ENCODE measurements around the gene POU2F1. TPM values are rescaled to one million over a fixed set of nuclear protein-coding genes. Genes with fewer than 3 reads are reported as not detected.

POU2F1 gene
- total RNA-seq, 1 experiment from 2014 or later = 24.5 TPM

- H3K27ac ChIP-seq (ENCODE audit: low read depth, low read length) = no peak overlapping the region
- no peak for DNase-seq (ENCODE audit: low read depth, low spot score)
- ChIA-PET POLR2A (interaction anchor here (0.6 kb wide), 1 partner anchor 10 kb away, joined by 3 read pairs; no protein-coding TSS in a partner anchor), CTCF (no interaction called here), RAD21 (ENCODE audit: low non-redundant PET in 1 of 2, low total read pairs in 2 of 2, uncharacterized antibody in 2 of 2, unreplicated experiment in 2 of 2) (no interaction called here)
- H3K9me3 ChIP-seq (ENCODE audit: control insufficient read depth in 1 of 2, insufficient read depth in 1 of 2, low read depth in 1 of 2, low read length in 2 of 2) = no peaks in the 10 kb centered on the region
- no peaks in the 10 kb centered on the region for H3K4me1 ChIP-seq (ENCODE audit: control insufficient read depth in 1 of 2, insufficient read depth in 2 of 2, low read length in 2 of 2)
- H3K4me2 ChIP-seq (ENCODE audit: low read length) = no peak overlapping the region
- intact Hi-C loops (cut with micrococcal nuclease) = no loop called here
- H3K9ac ChIP-seq (ENCODE audit: low read length) = no peak overlapping the region
- BruUV-seq (replicated peaks) = no TSS peak
- no peaks in the 10 kb centered on the region for H4K20me1 ChIP-seq (ENCODE audit: insufficient read depth)
- no peak overlapping the region for H3K4me3 ChIP-seq (replicated peaks in 1 of 2; ENCODE audit: low read depth in 1 of 2, low read length in 2 of 2)
- H3K27me3 ChIP-seq (ENCODE audit: insufficient read depth, low read length) = no peaks in the 10 kb centered on the region
- H3K79me2 ChIP-seq (ENCODE audit: insufficient read depth, low read length) = peaks cover 49% of the 10 kb centered on the region
- no peaks in the 10 kb centered on the region for H3K36me3 ChIP-seq (ENCODE audit: control insufficient read depth in 1 of 2, insufficient read depth in 2 of 2, low read length in 2 of 2)
- no peak for ATAC-seq
- no peak for TF ChIP-seq MAX (IDR thresholded peaks at IDR 0.05)
- TF ChIP-seq EZH2phosphoT487 (IDR thresholded peaks at IDR 0.05; ENCODE audit: borderline replicate concordance) = no peak
- TF ChIP-seq ZBTB33 (IDR thresholded peaks at IDR 0.05; ENCODE audit: extremely low read depth, insufficient replicate concordance, low read length) = no peak
- TF ChIP-seq CEBPB (IDR thresholded peaks at IDR 0.05; ENCODE audit: low read depth) = no peak
- no peak for TF ChIP-seq ATF3 (IDR thresholded peaks at IDR 0.05)
- TF ChIP-seq EGR1 (IDR thresholded peaks at IDR 0.05; ENCODE audit: low read depth) = no peak
- no peak for TF ChIP-seq ZNF274 (IDR thresholded peaks at IDR 0.05; ENCODE audit: low read depth, low read length)
- no peak for TF ChIP-seq YY1 (IDR thresholded peaks at IDR 0.05; ENCODE audit: extremely low read depth, insufficient replicate concordance, low read depth, low read length)
- no peak for TF ChIP-seq SRF (IDR thresholded peaks at IDR 0.05; ENCODE audit: low read depth)
- no peak for TF ChIP-seq CTCF (IDR thresholded peaks at IDR 0.05 in 2 of 3, conservative IDR thresholded peaks at IDR 0.05 in 1 of 3; ENCODE audit: borderline replicate concordance in 1 of 3, insufficient read depth in 1 of 3, low read depth in 2 of 3, low read length in 2 of 3)
- no peak for TF ChIP-seq SP1 (IDR thresholded peaks at IDR 0.05; ENCODE audit: low read depth)
- TF ChIP-seq ELF1 (IDR thresholded peaks at IDR 0.05; ENCODE audit: borderline replicate concordance, low read depth) = no peak
- no peak for TF ChIP-seq POLR2A (IDR thresholded peaks at IDR 0.05; ENCODE audit: borderline replicate concordance, extremely low read depth, insufficient read depth, insufficient read length)
- TF ChIP-seq SIN3A (IDR thresholded peaks at IDR 0.05; ENCODE audit: low read depth) = no peak
- TF ChIP-seq EZH2 (IDR thresholded peaks at IDR 0.05) = no peak
- H3K9me2 ChIP-seq (ENCODE audit: insufficient read depth) = no peaks in the 10 kb centered on the region
- H2AFZ ChIP-seq (ENCODE audit: low read depth, low read length, poor library complexity, severe bottlenecking) = no peak overlapping the region
Observed at GRCh38 chr1:167292216-167292615, 71.5 kb downstream of the POU2F1 start.

Data from HCT116 (cell line).